Measurements from ENCODE around the gene PIEZO1. TPM values are rescaled to one million over a fixed set of nuclear protein-coding genes. Genes with fewer than 3 reads are reported as not detected.

Gene PIEZO1
- polyA plus RNA-seq, 1 donor = 92.9 TPM

- Histone ChIP-seq H3K27ac (ENCODE audit: low read length) (no peak overlapping the region), H3K4me3 (ENCODE audit: low read length) (no peak overlapping the region), H3K9me3 (ENCODE audit: control insufficient read depth, low read depth, low read length) (no peaks in the 10 kb centered on the region), H3K27me3 (ENCODE audit: control insufficient read depth, insufficient read depth, low read length) (no peaks in the 10 kb centered on the region), H3K4me1 (ENCODE audit: control insufficient read depth, insufficient read depth, low read length) (peaks cover 6% of the 10 kb centered on the region), H3K36me3 (ENCODE audit: control insufficient read depth, insufficient read depth, low read length) (peaks cover 33% of the 10 kb centered on the region)
- DNase-seq = no peak
- WGBS (ENCODE audit: insufficient coverage, low lambda C conversion rate) = no CpG with 5 or more reads among the region's 30 CpGs
Measured at GRCh38 chr16:88701581-88702370, 83.2 kb downstream of the PIEZO1 start.

GRCh38 chr16:88700636-88701482 lies 84.2 kb downstream of the PIEZO1 start:
- Histone ChIP-seq H3K36me3 (ENCODE audit: control insufficient read depth, insufficient read depth, low read length) (peaks cover 35% of the 10 kb centered on the region), H3K4me1 (ENCODE audit: control insufficient read depth, insufficient read depth, low read length) (peaks cover 6% of the 10 kb centered on the region), H3K4me3 (ENCODE audit: low read length) (no peak overlapping the region), H3K9me3 (ENCODE audit: control insufficient read depth, low read depth, low read length) (no peaks in the 10 kb centered on the region), H3K27ac (ENCODE audit: low read length) (no peak overlapping the region), H3K27me3 (ENCODE audit: control insufficient read depth, insufficient read depth, low read length) (no peaks in the 10 kb centered on the region)
- WGBS (ENCODE audit: insufficient coverage, low lambda C conversion rate) = no CpG with 5 or more reads among the region's 42 CpGs
- DNase-seq = peak; percentile 50

DNA sequence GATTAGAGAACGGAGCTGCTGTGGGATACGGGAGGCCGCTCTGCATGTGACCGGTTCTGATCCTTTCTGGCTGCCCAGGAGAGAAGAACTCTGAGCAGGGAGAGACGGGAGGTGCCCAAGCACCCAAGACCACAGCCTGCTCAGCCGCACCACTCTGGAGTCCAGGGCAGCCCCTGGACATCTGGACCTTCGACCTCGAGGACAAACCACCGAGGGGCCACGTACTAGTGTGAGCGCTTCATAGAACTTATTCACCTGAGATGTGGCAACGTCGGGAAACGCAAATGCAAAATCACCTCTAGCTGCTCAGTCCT lies 84.7 kb downstream of the PIEZO1 start:
- peaks cover 35% of the 10 kb centered on the region for H3K36me3 ChIP-seq (ENCODE audit: control insufficient read depth, insufficient read depth, low read length)
- no peaks in the 10 kb centered on the region for H3K27me3 ChIP-seq (ENCODE audit: control insufficient read depth, insufficient read depth, low read length)
- H3K27ac ChIP-seq (ENCODE audit: low read length) = no peak overlapping the region
- no peak for DNase-seq
- WGBS (ENCODE audit: insufficient coverage, low lambda C conversion rate) = no CpG with 5 or more reads among the region's 14 CpGs
- peaks cover 5% of the 10 kb centered on the region for H3K4me1 ChIP-seq (ENCODE audit: control insufficient read depth, insufficient read depth, low read length)
- H3K4me3 ChIP-seq (ENCODE audit: low read length) = no peak overlapping the region
- H3K9me3 ChIP-seq (ENCODE audit: control insufficient read depth, low read depth, low read length) = no peaks in the 10 kb centered on the region

GRCh38 chr16:88699180-88699579 lies 85.8 kb downstream of the PIEZO1 start:
- no peak for DNase-seq
- Histone ChIP-seq H3K4me3 (ENCODE audit: low read length) (no peak overlapping the region), H3K27ac (ENCODE audit: low read length) (no peak overlapping the region), H3K36me3 (ENCODE audit: control insufficient read depth, insufficient read depth, low read length) (peaks cover 35% of the 10 kb centered on the region), H3K9me3 (ENCODE audit: control insufficient read depth, low read depth, low read length) (no peaks in the 10 kb centered on the region), H3K27me3 (ENCODE audit: control insufficient read depth, insufficient read depth, low read length) (no peaks in the 10 kb centered on the region), H3K4me1 (ENCODE audit: control insufficient read depth, insufficient read depth, low read length) (no peaks in the 10 kb centered on the region)
- WGBS (ENCODE audit: insufficient coverage, low lambda C conversion rate) = no CpG with 5 or more reads among the region's 16 CpGs

GRCh38 chr16:88698646-88699045 lies 86.4 kb downstream of the PIEZO1 start:
- Histone ChIP-seq H3K4me3 (ENCODE audit: low read length) (no peak overlapping the region), H3K27me3 (ENCODE audit: control insufficient read depth, insufficient read depth, low read length) (no peaks in the 10 kb centered on the region), H3K9me3 (ENCODE audit: control insufficient read depth, low read depth, low read length) (no peaks in the 10 kb centered on the region), H3K4me1 (ENCODE audit: control insufficient read depth, insufficient read depth, low read length) (no peaks in the 10 kb centered on the region), H3K36me3 (ENCODE audit: control insufficient read depth, insufficient read depth, low read length) (peaks cover 35% of the 10 kb centered on the region), H3K27ac (ENCODE audit: low read length) (no peak overlapping the region)
- no CpG with 5 or more reads among the region's 25 CpGs for whole genome bisulfite sequencing (ENCODE audit: insufficient coverage, low lambda C conversion rate)
- DNase-seq = no peak

- DNase-seq = no peak
- Histone ChIP-seq H3K27ac (ENCODE audit: low read length) (no peak overlapping the region), H3K4me1 (ENCODE audit: control insufficient read depth, insufficient read depth, low read length) (no peaks in the 10 kb centered on the region), H3K4me3 (ENCODE audit: low read length) (no peak overlapping the region), H3K36me3 (ENCODE audit: control insufficient read depth, insufficient read depth, low read length) (peaks cover 35% of the 10 kb centered on the region), H3K9me3 (ENCODE audit: control insufficient read depth, low read depth, low read length) (no peaks in the 10 kb centered on the region), H3K27me3 (ENCODE audit: control insufficient read depth, insufficient read depth, low read length) (no peaks in the 10 kb centered on the region)
- WGBS (ENCODE audit: insufficient coverage, low lambda C conversion rate) = no CpG with 5 or more reads among the region's 37 CpGs
Measured at GRCh38 chr16:88697831-88698615, 87.0 kb downstream of the PIEZO1 start.

DNA sequence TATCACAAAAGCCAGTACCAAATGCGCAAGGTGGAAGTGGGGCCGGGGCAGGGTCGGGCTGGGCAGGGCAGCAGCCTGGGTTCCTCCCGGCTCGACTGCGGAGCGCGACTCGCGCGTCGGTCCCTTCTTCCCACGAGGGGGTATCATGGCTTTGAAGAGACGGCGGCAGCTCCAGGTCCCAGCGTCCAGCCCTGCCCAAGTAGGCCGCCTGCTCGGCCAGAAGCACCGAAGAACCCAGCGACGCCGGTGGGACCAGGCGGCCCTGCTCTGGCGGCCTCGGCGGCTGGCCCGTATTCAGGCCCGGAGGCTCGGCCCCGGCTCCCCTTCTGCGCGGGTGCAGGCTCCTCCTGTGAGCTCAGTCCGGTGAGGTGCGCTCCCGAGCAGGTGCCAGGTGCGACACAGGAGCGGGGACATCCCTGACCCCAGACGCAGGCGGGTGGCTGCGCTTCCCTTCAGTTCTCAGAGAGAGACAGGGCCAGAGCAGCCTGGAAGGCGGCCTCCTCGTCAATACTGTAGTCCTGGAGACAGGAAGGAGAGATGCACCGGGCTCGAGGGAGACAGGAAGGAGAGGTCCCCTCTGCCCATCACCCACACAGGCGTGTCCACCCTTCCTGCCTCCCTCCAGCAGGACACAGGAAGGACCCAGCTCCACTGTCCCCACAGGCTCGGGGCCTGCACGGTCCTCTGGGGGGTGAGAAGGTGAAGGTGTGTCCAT lies 87.7 kb downstream of the PIEZO1 start:
- H3K27ac ChIP-seq (ENCODE audit: low read length) = no peak overlapping the region
- no peaks in the 10 kb centered on the region for H3K4me1 ChIP-seq (ENCODE audit: control insufficient read depth, insufficient read depth, low read length)

GRCh38 chr16:88696441-88696840 lies 88.6 kb downstream of the PIEZO1 start:
- Histone ChIP-seq H3K4me1 (ENCODE audit: control insufficient read depth, insufficient read depth, low read length) (no peaks in the 10 kb centered on the region), H3K27me3 (ENCODE audit: control insufficient read depth, insufficient read depth, low read length) (no peaks in the 10 kb centered on the region), H3K4me3 (ENCODE audit: low read length) (no peak overlapping the region), H3K9me3 (ENCODE audit: control insufficient read depth, low read depth, low read length) (no peaks in the 10 kb centered on the region), H3K27ac (ENCODE audit: low read length) (no peak overlapping the region), H3K36me3 (ENCODE audit: control insufficient read depth, insufficient read depth, low read length) (peaks cover 35% of the 10 kb centered on the region)
- no CpG with 5 or more reads among the region's 14 CpGs for WGBS (ENCODE audit: insufficient coverage, low lambda C conversion rate)
- DNase-seq = no peak

More for the DNA sequence above, 87.7 kb downstream of the PIEZO1 start:
- WGBS (ENCODE audit: insufficient coverage, low lambda C conversion rate) = no CpG with 5 or more reads among the region's 47 CpGs
- H3K9me3 ChIP-seq (ENCODE audit: control insufficient read depth, low read depth, low read length) = no peaks in the 10 kb centered on the region
- DNase-seq = no peak
- H3K4me3 ChIP-seq (ENCODE audit: low read length) = no peak overlapping the region
- peaks cover 35% of the 10 kb centered on the region for H3K36me3 ChIP-seq (ENCODE audit: control insufficient read depth, insufficient read depth, low read length)
- H3K27me3 ChIP-seq (ENCODE audit: control insufficient read depth, insufficient read depth, low read length) = no peaks in the 10 kb centered on the region

DNA sequence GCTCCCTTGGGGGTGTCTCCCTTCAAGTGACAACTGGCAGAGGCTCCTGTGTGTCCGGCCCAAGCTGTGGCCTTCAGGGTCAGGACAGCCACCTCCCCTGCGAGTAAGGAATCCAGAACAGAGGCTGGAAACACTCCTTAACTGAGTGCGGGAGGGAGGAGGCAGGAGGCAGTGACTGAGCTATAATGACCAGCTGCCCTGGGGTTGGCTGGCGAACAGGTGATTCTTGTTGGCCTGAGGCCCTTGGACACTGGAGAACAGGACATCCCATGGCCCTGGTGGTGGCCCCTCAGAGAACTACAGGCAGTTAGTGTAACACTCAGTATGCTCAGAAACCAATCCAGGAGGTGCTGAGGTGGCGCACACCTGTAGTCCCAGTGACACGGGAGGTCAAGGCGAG lies 89.3 kb downstream of the PIEZO1 start:
- Histone ChIP-seq H3K27me3 (ENCODE audit: control insufficient read depth, insufficient read depth, low read length) (no peaks in the 10 kb centered on the region), H3K4me1 (ENCODE audit: control insufficient read depth, insufficient read depth, low read length) (no peaks in the 10 kb centered on the region), H3K9me3 (ENCODE audit: control insufficient read depth, low read depth, low read length) (no peaks in the 10 kb centered on the region), H3K36me3 (ENCODE audit: control insufficient read depth, insufficient read depth, low read length) (peaks cover 35% of the 10 kb centered on the region), H3K27ac (ENCODE audit: low read length) (no peak overlapping the region), H3K4me3 (ENCODE audit: low read length) (no peak overlapping the region)
- no peak for DNase-seq
- WGBS (ENCODE audit: insufficient coverage, low lambda C conversion rate) = no CpG with 5 or more reads among the region's 7 CpGs

- Histone ChIP-seq H3K36me3 (ENCODE audit: control insufficient read depth, insufficient read depth, low read length) (peaks cover 31% of the 10 kb centered on the region), H3K4me3 (ENCODE audit: low read length) (no peak overlapping the region), H3K9me3 (ENCODE audit: control insufficient read depth, low read depth, low read length) (no peaks in the 10 kb centered on the region), H3K27ac (ENCODE audit: low read length) (no peak overlapping the region), H3K27me3 (ENCODE audit: control insufficient read depth, insufficient read depth, low read length) (no peaks in the 10 kb centered on the region), H3K4me1 (ENCODE audit: control insufficient read depth, insufficient read depth, low read length) (no peaks in the 10 kb centered on the region)
- no CpG with 5 or more reads among the region's 15 CpGs for WGBS (ENCODE audit: insufficient coverage, low lambda C conversion rate)
- no peak for DNase-seq
Measured at GRCh38 chr16:88695218-88695617, 89.8 kb downstream of the PIEZO1 start.
